ENCODE measurements around the gene PRR23E.

DNA sequence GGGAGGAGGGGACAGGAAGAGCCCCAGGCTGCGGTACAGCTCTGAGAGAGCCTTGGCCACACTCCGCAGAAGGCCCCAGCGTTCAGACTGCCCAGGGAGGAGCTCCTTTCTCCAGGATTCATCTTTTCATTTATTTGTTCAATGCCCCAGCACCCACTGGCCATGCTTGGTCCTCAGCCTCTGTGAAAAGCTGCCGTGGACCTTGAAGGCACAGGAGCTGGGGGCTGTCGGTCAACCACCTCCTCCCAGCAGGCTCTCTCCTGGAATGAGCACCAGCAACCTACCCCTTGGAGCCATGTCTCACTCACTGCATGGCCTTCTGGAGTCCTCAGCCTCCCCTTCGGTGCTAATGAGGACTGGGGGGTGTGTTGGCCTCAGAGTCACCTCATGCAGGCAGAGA, 21.6 kb upstream of the PRR23E start:
- TF ChIP-seq, protein P1, sequence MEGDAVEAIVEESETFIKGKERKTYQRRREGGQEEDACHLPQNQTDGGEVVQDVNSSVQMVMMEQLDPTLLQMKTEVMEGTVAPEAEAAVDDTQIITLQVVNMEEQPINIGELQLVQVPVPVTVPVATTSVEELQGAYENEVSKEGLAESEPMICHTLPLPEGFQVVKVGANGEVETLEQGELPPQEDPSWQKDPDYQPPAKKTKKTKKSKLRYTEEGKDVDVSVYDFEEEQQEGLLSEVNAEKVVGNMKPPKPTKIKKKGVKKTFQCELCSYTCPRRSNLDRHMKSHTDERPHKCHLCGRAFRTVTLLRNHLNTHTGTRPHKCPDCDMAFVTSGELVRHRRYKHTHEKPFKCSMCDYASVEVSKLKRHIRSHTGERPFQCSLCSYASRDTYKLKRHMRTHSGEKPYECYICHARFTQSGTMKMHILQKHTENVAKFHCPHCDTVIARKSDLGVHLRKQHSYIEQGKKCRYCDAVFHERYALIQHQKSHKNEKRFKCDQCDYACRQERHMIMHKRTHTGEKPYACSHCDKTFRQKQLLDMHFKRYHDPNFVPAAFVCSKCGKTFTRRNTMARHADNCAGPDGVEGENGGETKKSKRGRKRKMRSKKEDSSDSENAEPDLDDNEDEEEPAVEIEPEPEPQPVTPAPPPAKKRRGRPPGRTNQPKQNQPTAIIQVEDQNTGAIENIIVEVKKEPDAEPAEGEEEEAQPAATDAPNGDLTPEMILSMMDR (IDR thresholded peaks at IDR 0.05) = no peak
- TF ChIP-seq EP300 (IDR thresholded peaks at IDR 0.05) (no peak), POLR2A (IDR thresholded peaks at IDR 0.05) (no peak)
